Prostate gland (tissue), 2 donors: Measurements from ENCODE around the gene WDR44. TPM values are rescaled to one million over a fixed set of nuclear protein-coding genes. Genes with fewer than 3 reads are reported as not detected.
"Not testable (repeated sequence)": the region's sequence is repeated elsewhere in the genome, so short reads cannot be mapped to it uniquely, and the experiment has no call there.

Experiments
- DNase-seq: peaks from one replicate; pipeline ENCODE4 v3.0.0-alpha.2; 2019; ENCODE audit warnings: low spot score
- H3K27ac ChIP-seq, 2 donors: fragments of 200-600 bp; sonication (generic); 2 replicates each; pipeline ENCODE4 v1.5.1; 2017 to 2019
- H3K27me3 ChIP-seq: fragments of 200-600 bp; sonication (generic); replicated peaks from 2 replicates; pipeline ENCODE4 v1.5.1; 2019; ENCODE audit not compliant: insufficient read depth
- H3K36me3 ChIP-seq, 2 donors: fragments of 200-600 bp; sonication (generic); 1 replicate in 1 of 2; 2 replicates in 1 of 2; pipeline versions ENCODE4 v1.5.1 to v1.8.1; 2017 to 2019
- H3K4me1 ChIP-seq: fragments of 200-600 bp; sonication (generic); replicated peaks from 2 replicates; pipeline ENCODE4 v1.5.1; 2019
- H3K4me3 ChIP-seq, 2 donors: fragments of 200-600 bp; sonication (generic); 2 replicates each; pipeline ENCODE4 v1.5.1; 2017 to 2019
- H3K9me3 ChIP-seq: fragments of 200-600 bp; sonication (generic); 2 replicates; pipeline ENCODE4 v1.5.1; 2017
- CTCF ChIP-seq, 4 experiments: fragments of 200-600 bp in 2 of 4; fragments of 450-650 bp in 2 of 4; sonication (generic) in 2 of 4; IDR thresholded peaks; 1 replicate in 3 of 4; 2 replicates in 1 of 4; pipeline ENCODE4 v1.5.1; 2016 to 2019; ENCODE audit warnings: antibody characterized with exemption in 4 of 4, mild to moderate bottlenecking in 2 of 4, moderate library complexity in 2 of 4
- POLR2A ChIP-seq: fragments of 450-650 bp; IDR thresholded peaks from one replicate; pipeline ENCODE4 v1.6.1; 2016; ENCODE audit warnings: antibody characterized with exemption, mild to moderate bottlenecking
- POLR2AphosphoS5 ChIP-seq: sonication (generic); formaldehyde crosslinking; IDR thresholded peaks from one replicate; pipeline ENCODE4 v1.6.1; 2017; ENCODE audit warnings: antibody characterized with exemption
- WGBS: methylation state at CpG from one replicate; pipeline ENCODE4 v1.1.5; 2018; 5-methylcytosine and 5-hydroxymethylcytosine counted together
- intact Hi-C: fragments of 100-400 bp; cut with DNase I; formaldehyde crosslinking; loops from one replicate; pipeline ENCODE4 v1.14.2; 2022
- total RNA-seq, 2 donors: library from RNA; depleted of rRNA; stranded (reverse); fragments of >200 nt; gene quantifications; one replicate each; pipeline ENCODE4 v1.1.0, GENCODE V29; 2016

Gene WDR44
- 10 to 100 TPM; 15.0 to 22.6 TPM for total RNA-seq

- H3K4me3 ChIP-seq = peak within 1 kb of the TSS; percentile 56 to 57
- H3K9me3 ChIP-seq = no peaks in the 10 kb centered on the region
- WGBS = under 1% methylated on average over 50 of the region's 60 CpGs
- intact Hi-C loops = no loop called here
- TF ChIP-seq POLR2AphosphoS5 (peak; percentile 83), POLR2A (peak; percentile 59), CTCF (IDR thresholded peaks at IDR 0.05) (no peak)
- peak within 1 kb of the TSS; percentile 91 to 93 for H3K27ac ChIP-seq
- H3K36me3 ChIP-seq = no peaks in the 10 kb centered on the region
- DNase-seq = peak; percentile 90
- no peaks in the 10 kb centered on the region for H3K4me1 ChIP-seq
- no peaks in the 10 kb centered on the region for H3K27me3 ChIP-seq
Measured at GRCh38 chrX:118345464-118346257, at the start of gene WDR44. Gene WDR44, plus strand, starts transcription at chrX:118346106. Its CDS starts 398 bp downstream, at chrX:118346504.

- WGBS = 100% methylated on average over 2 of the region's 2 CpGs
- H3K36me3 ChIP-seq, H3K27me3 ChIP-seq, H3K9me3 ChIP-seq, intact Hi-C loops, H3K4me3 ChIP-seq, H3K27ac ChIP-seq, H3K4me1 ChIP-seq, DNase-seq: not testable (repeated sequence)
Measured at GRCh38 chrX:118305827-118306226, 40.1 kb upstream of the WDR44 start.

- H3K27ac ChIP-seq = no peak overlapping the region
- no peaks in the 10 kb centered on the region for H3K4me1 ChIP-seq
- intact Hi-C loops = no loop called here
- TF ChIP-seq CTCF (IDR thresholded peaks at IDR 0.05) (no peak), POLR2AphosphoS5 (no peak), POLR2A (no peak)
- no peak overlapping the region for H3K4me3 ChIP-seq
- H3K9me3 ChIP-seq = no peaks in the 10 kb centered on the region
- WGBS = 74% methylated on average over 2 of the region's 2 CpGs
- H3K27me3 ChIP-seq = no peaks in the 10 kb centered on the region
- H3K36me3 ChIP-seq = no peaks in the 10 kb centered on the region
- DNase-seq = no peak
Measured at GRCh38 chrX:118315529-118315928, 30.4 kb upstream of the WDR44 start.

- intact Hi-C loops = no loop called here
- no peak overlapping the region for H3K4me3 ChIP-seq
- 100% methylated on average over 3 of the region's 4 CpGs for WGBS
Measured at GRCh38 chrX:118324588-118324987, 21.3 kb upstream of the WDR44 start.

GRCh38 chrX:118325453-118325852, 20.5 kb upstream of the WDR44 start:
- no peak overlapping the region for H3K27ac ChIP-seq
- 49% methylated on average over 2 of the region's 2 CpGs for WGBS
- no peaks in the 10 kb centered on the region for H3K27me3 ChIP-seq
- no peak for DNase-seq
- no peaks in the 10 kb centered on the region for H3K36me3 ChIP-seq
- TF ChIP-seq CTCF (IDR thresholded peaks at IDR 0.05) = no peak
- no peak for TF ChIP-seq POLR2AphosphoS5
- TF ChIP-seq POLR2A = no peak
- intact Hi-C loops = no loop called here
- no peak overlapping the region for H3K4me3 ChIP-seq
- no peaks in the 10 kb centered on the region for H3K4me1 ChIP-seq
- no peaks in the 10 kb centered on the region for H3K9me3 ChIP-seq

More at GRCh38 chrX:118324588-118324987, 21.3 kb upstream of the WDR44 start:
- TF ChIP-seq POLR2A (no peak), CTCF (IDR thresholded peaks at IDR 0.05) (no peak), POLR2AphosphoS5 (no peak)
- no peak for DNase-seq
- Histone ChIP-seq H3K27ac (no peak overlapping the region), H3K9me3 (no peaks in the 10 kb centered on the region), H3K27me3 (no peaks in the 10 kb centered on the region), H3K36me3 (no peaks in the 10 kb centered on the region), H3K4me1 (no peaks in the 10 kb centered on the region)
